Testis (tissue), 3 donors: ENCODE measurements around the gene NOVA2. TPM values are rescaled to one million over a fixed set of nuclear protein-coding genes. Genes with fewer than 3 reads are reported as not detected.
A peak's percentile ranks its signal among the peaks of the same experiment; 100 is the strongest.

Source experiments
- DNase-seq: peaks from one replicate; pipeline ENCODE4 v3.0.0-alpha.2; 2019
- H3K27ac ChIP-seq, 2 donors: fragments of 200-600 bp; sonication (generic); one replicate each; pipeline ENCODE4 v1.5.1; 2019
- H3K27me3 ChIP-seq: fragments of 200-600 bp; sonication (generic); one replicate; pipeline ENCODE4 v1.5.1; 2019
- H3K36me3 ChIP-seq: fragments of 200-600 bp; sonication (generic); one replicate; pipeline ENCODE4 v1.5.1; 2017; ENCODE audit warnings: low read depth; ENCODE audit errors: missing control alignments
- H3K4me1 ChIP-seq: fragments of 200-600 bp; sonication (generic); one replicate; pipeline ENCODE4 v1.5.1; 2019
- H3K4me3 ChIP-seq, 2 donors: fragments of 200-600 bp; sonication (generic); one replicate each; pipeline ENCODE4 v1.5.1; 2017 to 2019
- H3K9me3 ChIP-seq: fragments of 200-600 bp; sonication (generic); one replicate; pipeline ENCODE4 v1.5.1; 2017
- POLR2A ChIP-seq: fragments of 450-650 bp; IDR thresholded peaks from one replicate; pipeline ENCODE4 v1.6.1; 2017; ENCODE audit warnings: antibody characterized with exemption, mild to moderate bottlenecking, moderate library complexity
- WGBS, 2 donors: methylation state at CpG; one replicate each; pipeline ENCODE4 v1.1.5; 2018; 5-methylcytosine and 5-hydroxymethylcytosine counted together
- intact Hi-C: fragments of 100-400 bp; cut with DNase I; formaldehyde crosslinking; loops from one replicate; pipeline ENCODE4 v1.15.1; 2023; ENCODE audit warnings: low total_unique reads
- polyA plus RNA-seq: library from polyadenylated mRNA; stranded (reverse); fragments of 350-450 nt; fragmentation: Illumina TruSeq; extraction: RNeasy Lipid Tissue Mini Kit (QIAGEN cat#74804); gene quantifications from one replicate; pipeline ENCODE4 v1.2.3, GENCODE V29; 2014; ENCODE audit warnings: low read depth, low replicate concordance; ENCODE audit not compliant: insufficient read depth
- total RNA-seq, 2 donors: library from RNA; depleted of rRNA; stranded (reverse); fragments of >200 nt; gene quantifications; one replicate each; pipeline ENCODE4 v1.2.3, GENCODE V29; 2016
- TF ChIP-seq, protein P1 (sequence below), 3 experiments: fragments of 450-650 bp in 2 of 3; fragments of 200-600 bp in 1 of 3; sonication (generic) in 1 of 3; IDR thresholded peaks; one replicate each; pipeline ENCODE4 v1.5.1; 2016 to 2019; ENCODE audit warnings: antibody characterized with exemption in 3 of 3, mild to moderate bottlenecking in 2 of 3, moderate library complexity in 1 of 3

NOVA2 gene
- total and polyA plus RNA-seq, 3 donors from 2014 or later: 3.0 to 5.7 (median 3.1) TPM

DNA sequence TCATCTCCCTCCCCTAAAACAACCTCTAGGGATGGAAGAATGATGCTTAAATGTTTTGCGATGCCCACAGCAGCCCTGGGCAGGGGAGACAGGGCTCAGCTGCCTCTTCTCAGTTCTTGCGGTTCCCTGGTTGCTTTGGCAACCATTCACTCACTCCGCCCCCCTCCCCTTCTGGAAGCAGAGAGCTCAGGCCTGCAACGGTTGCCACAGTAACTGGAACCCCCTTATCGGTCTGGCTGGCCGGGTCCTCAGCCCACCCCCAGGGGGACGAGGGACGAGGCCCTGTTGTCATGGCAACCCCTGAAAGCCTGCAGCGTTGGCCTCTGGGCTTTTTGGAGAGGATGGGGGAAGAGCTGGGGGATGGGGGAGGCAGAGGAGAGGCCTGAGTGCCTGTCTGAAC, 19.5 kb downstream of the NOVA2 start:
- WGBS, 2 donors: 28 to 39% methylated on average over 9 of the region's 9 CpGs
- H3K27me3 ChIP-seq: no peaks in the 10 kb centered on the region
- DNase-seq: no peak
- intact Hi-C loops: no loop called here
- no peak overlapping the region for H3K27ac ChIP-seq
- H3K9me3 ChIP-seq: no peaks in the 10 kb centered on the region
- no peaks in the 10 kb centered on the region for H3K36me3 ChIP-seq
- H3K4me1 ChIP-seq: peaks cover 4% of the 10 kb centered on the region
- no peak for TF ChIP-seq POLR2A
- TF ChIP-seq, protein P1, sequence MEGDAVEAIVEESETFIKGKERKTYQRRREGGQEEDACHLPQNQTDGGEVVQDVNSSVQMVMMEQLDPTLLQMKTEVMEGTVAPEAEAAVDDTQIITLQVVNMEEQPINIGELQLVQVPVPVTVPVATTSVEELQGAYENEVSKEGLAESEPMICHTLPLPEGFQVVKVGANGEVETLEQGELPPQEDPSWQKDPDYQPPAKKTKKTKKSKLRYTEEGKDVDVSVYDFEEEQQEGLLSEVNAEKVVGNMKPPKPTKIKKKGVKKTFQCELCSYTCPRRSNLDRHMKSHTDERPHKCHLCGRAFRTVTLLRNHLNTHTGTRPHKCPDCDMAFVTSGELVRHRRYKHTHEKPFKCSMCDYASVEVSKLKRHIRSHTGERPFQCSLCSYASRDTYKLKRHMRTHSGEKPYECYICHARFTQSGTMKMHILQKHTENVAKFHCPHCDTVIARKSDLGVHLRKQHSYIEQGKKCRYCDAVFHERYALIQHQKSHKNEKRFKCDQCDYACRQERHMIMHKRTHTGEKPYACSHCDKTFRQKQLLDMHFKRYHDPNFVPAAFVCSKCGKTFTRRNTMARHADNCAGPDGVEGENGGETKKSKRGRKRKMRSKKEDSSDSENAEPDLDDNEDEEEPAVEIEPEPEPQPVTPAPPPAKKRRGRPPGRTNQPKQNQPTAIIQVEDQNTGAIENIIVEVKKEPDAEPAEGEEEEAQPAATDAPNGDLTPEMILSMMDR (IDR thresholded peaks at IDR 0.05): no peak
- no peak overlapping the region for H3K4me3 ChIP-seq

GRCh38 chr19:45953676-45954075, 20.0 kb downstream of the NOVA2 start:
- H3K27ac ChIP-seq: no peak overlapping the region
- TF ChIP-seq, protein P1 (IDR thresholded peaks at IDR 0.05): no peak
- TF ChIP-seq POLR2A: no peak
- H3K4me3 ChIP-seq: no peak overlapping the region
- no peaks in the 10 kb centered on the region for H3K36me3 ChIP-seq
- H3K27me3 ChIP-seq: no peaks in the 10 kb centered on the region
- H3K4me1 ChIP-seq: peaks cover 3% of the 10 kb centered on the region
- WGBS, 2 donors: 92 to 94% methylated on average over 8 of the region's 8 CpGs
- DNase-seq: no peak
- H3K9me3 ChIP-seq: no peaks in the 10 kb centered on the region
- intact Hi-C loops: no loop called here

GRCh38 chr19:45952686-45953505, 20.8 kb downstream of the NOVA2 start:
- Histone ChIP-seq H3K27ac (no peak overlapping the region), H3K36me3 (no peaks in the 10 kb centered on the region), H3K4me3 (peak overlapping the region; percentile 10 to 60), H3K27me3 (no peaks in the 10 kb centered on the region), H3K4me1 (peaks cover 3% of the 10 kb centered on the region), H3K9me3 (no peaks in the 10 kb centered on the region)
- intact Hi-C loops: no loop called here
- 1 to 8% methylated on average over 20 to 41 of the region's 43 CpGs for WGBS, 2 donors
- TF ChIP-seq, protein P1 (IDR thresholded peaks at IDR 0.05): no peak
- no peak for TF ChIP-seq POLR2A
- peak; percentile 86 for DNase-seq

DNA sequence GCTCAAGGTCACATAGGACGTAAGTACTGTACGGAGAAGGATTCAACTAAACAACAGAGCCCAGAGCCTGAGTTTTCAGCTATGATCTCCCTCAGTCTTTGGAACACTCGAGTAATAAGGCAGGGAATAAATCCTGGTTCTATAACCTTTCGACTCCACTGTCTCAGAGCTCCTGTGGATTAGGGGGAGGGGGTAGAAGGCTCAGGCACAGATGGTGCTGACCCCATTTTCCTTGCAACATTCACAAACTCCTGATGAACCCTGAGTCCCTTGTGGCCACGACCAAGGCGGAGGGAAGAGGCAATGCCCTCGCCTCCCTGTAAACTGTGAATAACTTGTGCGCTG, 21.4 kb downstream of the NOVA2 start:
- H3K27me3 ChIP-seq: no peaks in the 10 kb centered on the region
- DNase-seq: no peak
- 31 to 41% methylated on average over 7 to 8 of the region's 8 CpGs for WGBS, 2 donors
- H3K27ac ChIP-seq: no peak overlapping the region
- H3K9me3 ChIP-seq: no peaks in the 10 kb centered on the region
- H3K36me3 ChIP-seq: no peaks in the 10 kb centered on the region
- H3K4me3 ChIP-seq: peak overlapping the region; percentile 10 to 60
- TF ChIP-seq, protein P1 (IDR thresholded peaks at IDR 0.05): no peak
- no peak for TF ChIP-seq POLR2A
- intact Hi-C loops: no loop called here
- H3K4me1 ChIP-seq: peaks cover 3% of the 10 kb centered on the region

GRCh38 chr19:45947926-45948325, 25.7 kb downstream of the NOVA2 start:
- H3K36me3 ChIP-seq: no peaks in the 10 kb centered on the region
- H3K4me3 ChIP-seq: no peak overlapping the region
- no peak for DNase-seq
- intact Hi-C loops: no loop called here
- H3K27me3 ChIP-seq: no peaks in the 10 kb centered on the region
- H3K9me3 ChIP-seq: no peaks in the 10 kb centered on the region
- TF ChIP-seq, protein P1 (IDR thresholded peaks at IDR 0.05): no peak
- no peak for TF ChIP-seq POLR2A
- 92 to 95% methylated on average over 1 of the region's 1 CpG for WGBS, 2 donors
- no peak overlapping the region for H3K27ac ChIP-seq
- H3K4me1 ChIP-seq: peaks cover 3% of the 10 kb centered on the region
